ENCODE data around the gene TNS4.

- TF ChIP-seq CTCF (IDR thresholded peaks at IDR 0.05) (no peak), POLR2A (IDR thresholded peaks at IDR 0.05) (no peak)
These were observed 19.6 kb upstream of the TNS4 start for GRCh38 chr17:40520991-40521453.

Measured in suprapubic skin (tissue), 3 donors.